Fibroblast of lung (primary cell): Measurements from ENCODE around the gene HCFC1R1. TPM values are rescaled to one million over a fixed set of nuclear protein-coding genes. Genes with fewer than 3 reads are reported as not detected.

ENCODE experiments used
- DNase-seq, 2 donors: peaks; one replicate each; pipeline versions ENCODE4 v3.0.0 to v3.0.0-alpha.2; 2010; ENCODE audit warnings: low read depth in 2 of 2
- H2AFZ ChIP-seq: 2 replicates; pipeline ENCODE4 v1.5.1; 2012; ENCODE audit warnings: low read length, control low read depth, inconsistent platforms
- H3K27ac ChIP-seq: 2 replicates; pipeline ENCODE4 v1.5.1; 2011; ENCODE audit warnings: low read length, control low read depth; ENCODE audit not compliant: insufficient read depth
- H3K27me3 ChIP-seq: 2 replicates; pipeline ENCODE4 v1.5.1; 2011; ENCODE audit warnings: mild to moderate bottlenecking, low read length; ENCODE audit not compliant: control insufficient read depth, insufficient read depth
- H3K36me3 ChIP-seq: 2 replicates; pipeline ENCODE4 v1.5.1; 2011; ENCODE audit warnings: low read length; ENCODE audit not compliant: control insufficient read depth, insufficient read depth
- H3K4me1 ChIP-seq: 2 replicates; pipeline ENCODE4 v1.5.1; 2011; ENCODE audit warnings: low read length; ENCODE audit not compliant: control insufficient read depth, insufficient read depth; ENCODE audit errors: extremely low read depth
- H3K4me2 ChIP-seq: 2 replicates; pipeline ENCODE4 v1.5.1; 2011; ENCODE audit warnings: low read length, control low read depth; ENCODE audit not compliant: insufficient read depth; ENCODE audit errors: extremely low read depth
- H3K4me3 ChIP-seq, 4 experiments: fragments of 200-600 bp in 1 of 4; sonication (generic) in 1 of 4; replicated peaks in 1 of 4; 2 replicates each; pipeline ENCODE4 v1.5.1; 2011 to 2016; ENCODE audit warnings: low read length in 4 of 4, low read depth in 3 of 4, mild to moderate bottlenecking in 3 of 4, control low read depth in 2 of 4, inconsistent platforms in 1 of 4, mixed read lengths in 1 of 4; ENCODE audit not compliant: insufficient read depth in 1 of 4; ENCODE audit errors: control extremely low read depth in 1 of 4
- H3K79me2 ChIP-seq: 2 replicates; pipeline ENCODE4 v1.5.1; 2012; ENCODE audit warnings: mild to moderate bottlenecking, low read length, inconsistent platforms; ENCODE audit not compliant: control insufficient read depth, insufficient read depth
- H3K9ac ChIP-seq: 2 replicates; pipeline ENCODE4 v1.5.1; 2011; ENCODE audit warnings: mild to moderate bottlenecking, low read length, control low read depth; ENCODE audit not compliant: insufficient read depth
- H3K9me3 ChIP-seq: 2 replicates; pipeline ENCODE4 v1.5.1; 2012; ENCODE audit warnings: low read depth, low read length; ENCODE audit not compliant: control insufficient read depth, insufficient read depth
- H4K20me1 ChIP-seq: 2 replicates; pipeline ENCODE4 v1.5.1; 2011; ENCODE audit warnings: low read length; ENCODE audit not compliant: control insufficient read depth, insufficient read depth; ENCODE audit errors: extremely low read depth
- CTCF ChIP-seq, 2 donors: IDR thresholded peaks in 1 of 2; conservative IDR thresholded peaks in 1 of 2; 1 replicate in 1 of 2; 2 replicates in 1 of 2; pipeline ENCODE4 v1.5.1; 2011 to 2012; ENCODE audit warnings: low read length in 2 of 2, control low read depth in 1 of 2, inconsistent platforms in 1 of 2, low read depth in 1 of 2, mild to moderate bottlenecking in 1 of 2
- EZH2 ChIP-seq: IDR thresholded peaks from 2 replicates; pipeline ENCODE4 v1.5.1; 2012; ENCODE audit warnings: low read length, control low read depth, mild to moderate bottlenecking; ENCODE audit errors: missing control alignments
- polyA plus RNA-seq, 2 donors: library from polyadenylated mRNA; depleted of rRNA in 1 of 2; stranded (reverse) in 1 of 2; unstranded in 1 of 2; fragments of >200 nt; gene quantifications; 2 replicates each; pipeline ENCODE4 v1.2.1, GENCODE V29; 2011 to 2012; ENCODE audit warnings: missing spikeins in 1 of 2
- total RNA-seq: library from RNA; depleted of rRNA; stranded (reverse); fragments of >200 nt; gene quantifications from 2 replicates; pipeline ENCODE4 v1.2.1, GENCODE V29; 2014

The HCFC1R1 gene
- total and polyA plus RNA-seq, 2 donors (not counting 1 experiment from before 2014, with no cell fraction given) = 58.0 to 75.5 TPM

DNA sequence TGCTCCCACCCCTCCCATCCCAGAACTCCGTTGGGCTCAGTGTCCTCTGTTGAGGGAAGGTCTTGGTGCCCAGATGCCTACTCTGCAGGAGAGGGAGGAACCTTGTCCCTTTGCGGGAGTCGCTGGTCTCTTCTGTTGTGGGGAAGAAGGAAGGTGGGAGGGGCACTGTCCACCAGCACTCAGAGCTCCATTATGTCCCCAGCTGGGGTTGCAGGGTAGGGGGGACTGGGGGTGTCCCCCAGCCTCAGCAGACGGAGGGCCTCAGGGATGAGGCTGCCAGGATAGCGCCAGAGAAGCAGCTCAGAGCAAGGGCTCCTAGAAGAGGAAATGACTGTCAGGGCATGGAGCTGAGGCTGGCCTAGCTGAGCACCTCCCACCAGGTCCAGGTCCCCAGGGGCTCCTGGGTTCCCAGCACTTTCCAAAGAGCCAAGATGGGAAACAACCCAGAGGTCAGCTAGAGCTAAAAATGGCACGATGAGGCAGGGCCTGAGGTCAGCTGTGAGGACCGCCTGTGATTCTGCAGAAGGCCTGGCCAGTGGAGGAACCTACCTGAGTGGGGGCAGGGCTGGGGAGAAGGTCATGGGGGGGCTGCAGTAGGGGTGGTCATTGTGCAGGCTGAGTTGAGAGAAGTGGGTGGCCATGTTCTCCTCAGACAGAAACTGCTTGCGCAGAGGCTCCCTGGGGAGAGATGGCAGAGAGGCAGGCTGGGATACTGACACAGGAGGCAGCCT lies 893 bp downstream of the HCFC1R1 start:
- Histone ChIP-seq H4K20me1 (no peaks in the 10 kb centered on the region), H3K4me2 (peak overlapping the region; percentile 99), H3K36me3 (peaks cover 25% of the 10 kb centered on the region), H3K27ac (peak overlapping the region; percentile 99), H3K9ac (peak overlapping the region; percentile 78), H3K9me3 (no peaks in the 10 kb centered on the region), H3K79me2 (peaks cover 2% of the 10 kb centered on the region), H2AFZ (no peak overlapping the region), H3K4me3 (peak overlapping the region; percentile 51 to 100 (median 82)), H3K27me3 (no peaks in the 10 kb centered on the region), H3K4me1 (peaks cover 7% of the 10 kb centered on the region)
- no peak for TF ChIP-seq EZH2
- no peak for TF ChIP-seq CTCF (conservative IDR thresholded peaks at IDR 0.05 in 1 of 2, IDR thresholded peaks at IDR 0.05 in 1 of 2; ENCODE audit: low read depth in 1 of 2, low read length in 2 of 2)
- DNase-seq = peak in 1 of 2 donors; percentile 14

DNA sequence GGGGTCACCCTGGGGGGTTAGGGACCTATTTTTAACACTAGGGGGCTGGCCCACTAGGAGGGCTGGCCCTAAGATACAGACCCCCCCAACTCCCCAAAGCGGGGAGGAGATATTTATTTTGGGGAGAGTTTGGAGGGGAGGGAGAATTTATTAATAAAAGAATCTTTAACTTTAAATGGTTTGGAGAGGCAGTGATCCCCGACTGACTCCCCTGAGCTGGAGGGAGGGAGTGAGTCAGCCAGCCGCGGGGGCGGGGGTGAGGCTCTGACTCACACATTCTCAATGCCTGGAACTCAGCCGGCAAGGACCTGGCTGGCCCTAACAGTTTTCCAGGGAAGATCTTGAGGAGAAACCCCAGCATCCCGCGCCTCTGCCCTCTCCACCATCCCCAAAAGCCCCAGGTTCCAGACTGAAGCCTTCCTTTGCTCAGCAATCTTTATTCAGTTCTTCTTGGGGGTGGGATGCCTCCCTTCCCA lies 1.5 kb downstream of the HCFC1R1 start:
- peak overlapping the region; percentile 99 for H3K27ac ChIP-seq
- peak overlapping the region; percentile 68 to 100 (median 96) for H3K4me3 ChIP-seq
- no peak overlapping the region for H2AFZ ChIP-seq
- H3K9me3 ChIP-seq = no peaks in the 10 kb centered on the region
- TF ChIP-seq CTCF (conservative IDR thresholded peaks at IDR 0.05 in 1 of 2, IDR thresholded peaks at IDR 0.05 in 1 of 2; ENCODE audit: low read depth in 1 of 2, low read length in 2 of 2) (no peak), EZH2 (no peak)
- peaks cover 24% of the 10 kb centered on the region for H3K36me3 ChIP-seq
- no peaks in the 10 kb centered on the region for H3K27me3 ChIP-seq
- H4K20me1 ChIP-seq = no peaks in the 10 kb centered on the region
- DNase-seq = peak; percentile 93 to 96
- H3K4me2 ChIP-seq = peak overlapping the region; percentile 99
- peak overlapping the region; percentile 99 for H3K9ac ChIP-seq
- H3K4me1 ChIP-seq = peaks cover 7% of the 10 kb centered on the region
- H3K79me2 ChIP-seq = peaks cover 2% of the 10 kb centered on the region

GRCh38 chr16:3021449-3022207 lies 2.1 kb downstream of the HCFC1R1 start:
- H3K27ac ChIP-seq = peak overlapping the region; percentile 99
- peaks cover 19% of the 10 kb centered on the region for H3K36me3 ChIP-seq
- DNase-seq = peak; percentile 88 to 96
- no peaks in the 10 kb centered on the region for H3K27me3 ChIP-seq
- H3K4me2 ChIP-seq = peak overlapping the region; percentile 86
- H3K79me2 ChIP-seq = peaks cover 2% of the 10 kb centered on the region
- peak overlapping the region; percentile 99 for H3K9ac ChIP-seq
- no peak overlapping the region for H2AFZ ChIP-seq
- peak overlapping the region; percentile 54 to 100 (median 96) for H3K4me3 ChIP-seq
- peaks cover 7% of the 10 kb centered on the region for H3K4me1 ChIP-seq
- no peaks in the 10 kb centered on the region for H4K20me1 ChIP-seq
- TF ChIP-seq CTCF (conservative IDR thresholded peaks at IDR 0.05 in 1 of 2, IDR thresholded peaks at IDR 0.05 in 1 of 2; ENCODE audit: low read depth in 1 of 2, low read length in 2 of 2) (peak; percentile 26 to 39), EZH2 (no peak)
- no peaks in the 10 kb centered on the region for H3K9me3 ChIP-seq
